Measurements from ENCODE around the gene NRN1L.
A peak's percentile ranks its signal among the peaks of the same experiment; 100 is the strongest.

NRN1L gene

DNA sequence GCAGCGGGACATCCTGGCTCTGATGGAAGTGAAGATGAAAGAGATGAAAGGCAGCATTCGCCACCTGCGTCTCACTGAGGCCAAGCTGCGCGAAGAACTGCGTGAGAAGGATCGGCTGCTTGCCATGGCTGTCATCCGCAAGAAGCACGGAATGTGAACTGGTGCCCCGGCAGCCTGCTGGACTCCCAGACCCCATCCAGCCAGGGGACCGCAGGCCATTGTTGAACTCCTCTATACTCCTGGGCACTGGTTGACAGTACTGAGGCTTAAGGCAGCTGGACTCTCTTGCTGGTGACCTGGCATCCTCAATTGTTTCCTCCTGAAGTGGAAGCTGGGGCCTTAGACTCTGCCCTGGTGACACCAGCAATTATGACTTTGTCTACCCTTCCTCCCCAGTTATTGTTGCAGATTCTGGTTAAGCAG is 41.3 kb upstream of the NRN1L start:
- TF ChIP-seq, protein P1, sequence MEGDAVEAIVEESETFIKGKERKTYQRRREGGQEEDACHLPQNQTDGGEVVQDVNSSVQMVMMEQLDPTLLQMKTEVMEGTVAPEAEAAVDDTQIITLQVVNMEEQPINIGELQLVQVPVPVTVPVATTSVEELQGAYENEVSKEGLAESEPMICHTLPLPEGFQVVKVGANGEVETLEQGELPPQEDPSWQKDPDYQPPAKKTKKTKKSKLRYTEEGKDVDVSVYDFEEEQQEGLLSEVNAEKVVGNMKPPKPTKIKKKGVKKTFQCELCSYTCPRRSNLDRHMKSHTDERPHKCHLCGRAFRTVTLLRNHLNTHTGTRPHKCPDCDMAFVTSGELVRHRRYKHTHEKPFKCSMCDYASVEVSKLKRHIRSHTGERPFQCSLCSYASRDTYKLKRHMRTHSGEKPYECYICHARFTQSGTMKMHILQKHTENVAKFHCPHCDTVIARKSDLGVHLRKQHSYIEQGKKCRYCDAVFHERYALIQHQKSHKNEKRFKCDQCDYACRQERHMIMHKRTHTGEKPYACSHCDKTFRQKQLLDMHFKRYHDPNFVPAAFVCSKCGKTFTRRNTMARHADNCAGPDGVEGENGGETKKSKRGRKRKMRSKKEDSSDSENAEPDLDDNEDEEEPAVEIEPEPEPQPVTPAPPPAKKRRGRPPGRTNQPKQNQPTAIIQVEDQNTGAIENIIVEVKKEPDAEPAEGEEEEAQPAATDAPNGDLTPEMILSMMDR (IDR thresholded peaks at IDR 0.05; ENCODE audit: unreplicated experiment in 3 of 3) = no peak
- H3K4me1 Mint-ChIP-seq = peaks cover 48% of the 10 kb centered on the region
- no peaks in the 10 kb centered on the region for H3K9me3 Mint-ChIP-seq
- peak overlapping the region; percentile 95 to 97 (median 96) for H3K4me3 Mint-ChIP-seq
- peaks cover 4% of the 10 kb centered on the region for H3K27me3 Mint-ChIP-seq (ENCODE audit: low read depth)
- H3K36me3 Mint-ChIP-seq (ENCODE audit: low read depth) = no peaks in the 10 kb centered on the region
- H3K27ac Mint-ChIP-seq = peak overlapping the region; percentile 96 to 99 (median 97)

DNA sequence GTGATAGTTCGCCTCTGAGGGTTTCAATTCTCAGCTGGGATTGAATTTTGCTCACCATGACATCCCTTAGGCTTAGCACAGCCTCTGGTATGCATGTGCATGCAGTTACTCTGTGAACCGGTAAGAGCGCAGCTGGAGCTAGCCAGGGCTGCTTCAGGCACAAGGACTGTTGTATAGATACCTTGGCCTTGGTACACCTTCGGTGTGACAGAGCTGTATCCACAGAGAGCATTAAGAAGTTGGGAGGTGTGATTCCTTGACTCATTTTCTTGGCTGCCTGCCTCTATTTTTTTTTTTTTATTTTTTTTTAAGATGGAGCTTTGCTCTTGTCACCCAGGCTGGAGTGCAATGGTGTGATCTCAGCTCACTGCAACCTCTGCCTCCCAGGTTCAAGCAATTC is 40.2 kb upstream of the NRN1L start:
- H3K27me3 Mint-ChIP-seq (ENCODE audit: low read depth) = peaks cover 4% of the 10 kb centered on the region
- H3K9me3 Mint-ChIP-seq = no peaks in the 10 kb centered on the region
- H3K36me3 Mint-ChIP-seq (ENCODE audit: low read depth) = peaks cover 4% of the 10 kb centered on the region
- TF ChIP-seq, protein P1 (IDR thresholded peaks at IDR 0.05; ENCODE audit: unreplicated experiment in 3 of 3) = peak in 1 of 3 experiments; percentile 9
- H3K4me1 Mint-ChIP-seq = peaks cover 51% of the 10 kb centered on the region
- peak overlapping the region; percentile 90 to 96 (median 96) for H3K27ac Mint-ChIP-seq
- peak overlapping the region; percentile 95 to 97 (median 96) for H3K4me3 Mint-ChIP-seq

DNA sequence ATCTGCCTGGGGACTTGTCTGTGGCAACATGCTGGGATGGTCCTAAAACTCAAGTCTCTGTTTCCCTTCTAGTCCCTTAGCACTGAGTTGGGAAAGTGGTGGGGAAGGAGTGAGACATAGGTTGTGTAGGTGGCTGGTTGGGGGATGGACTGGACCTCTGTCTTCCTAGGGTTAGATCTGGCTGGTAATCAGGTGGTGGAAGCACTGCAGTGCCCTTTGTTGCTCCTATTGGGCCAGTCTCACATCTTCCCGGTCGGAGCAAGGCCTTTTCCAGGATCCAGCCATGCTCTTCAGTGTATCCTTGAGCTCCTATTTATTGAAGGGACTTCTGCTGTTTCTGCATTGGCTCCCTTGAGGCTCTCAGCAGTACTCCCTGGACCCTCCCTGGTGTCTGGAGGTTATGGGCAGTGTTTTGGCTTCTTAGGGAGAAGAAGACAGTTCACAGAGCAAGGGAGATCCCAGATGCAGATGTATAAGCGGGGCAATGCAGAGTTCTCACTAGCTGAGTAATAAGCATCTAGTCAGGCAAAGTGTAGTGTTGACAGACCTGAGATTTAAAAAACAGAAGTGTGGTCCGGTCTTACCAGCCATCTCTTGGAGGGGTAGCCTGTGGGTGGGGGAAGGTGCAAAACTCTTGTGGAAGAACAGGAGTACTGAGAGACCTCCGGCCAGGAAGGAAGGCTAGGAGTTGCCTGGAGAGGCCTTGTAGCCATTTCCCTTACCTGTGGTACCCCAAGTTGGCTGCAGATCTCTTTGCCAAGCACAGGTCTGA is 39.2 kb upstream of the NRN1L start:
- Mint-ChIP-seq H3K27ac (peak overlapping the region; percentile 96 to 98 (median 98)), H3K4me3 (peak overlapping the region; percentile 89 to 97 (median 90)), H3K9me3 (no peaks in the 10 kb centered on the region), H3K4me1 (peaks cover 51% of the 10 kb centered on the region), H3K27me3 (ENCODE audit: low read depth) (peaks cover 4% of the 10 kb centered on the region), H3K36me3 (ENCODE audit: low read depth) (peaks cover 4% of the 10 kb centered on the region)
- TF ChIP-seq, protein P1 (IDR thresholded peaks at IDR 0.05; ENCODE audit: unreplicated experiment in 3 of 3) = no peak

DNA sequence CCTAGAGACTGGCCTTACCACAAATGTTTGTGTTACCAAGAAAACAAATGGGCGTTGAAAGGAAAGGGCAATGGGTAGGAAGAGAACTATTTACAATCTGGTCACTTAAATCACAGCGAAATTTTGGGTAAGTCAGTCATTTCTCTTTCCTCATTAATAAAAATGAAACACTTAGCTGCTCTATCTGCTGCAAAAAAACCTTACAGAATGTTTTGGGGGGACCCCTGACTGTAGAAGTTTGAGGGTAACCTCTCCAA is 38.7 kb upstream of the NRN1L start:
- H3K9me3 Mint-ChIP-seq = no peaks in the 10 kb centered on the region
- H3K36me3 Mint-ChIP-seq (ENCODE audit: low read depth) = peaks cover 4% of the 10 kb centered on the region
- peak overlapping the region; percentile 96 to 98 (median 98) for H3K27ac Mint-ChIP-seq
- peaks cover 4% of the 10 kb centered on the region for H3K27me3 Mint-ChIP-seq (ENCODE audit: low read depth)
- TF ChIP-seq, protein P1 (IDR thresholded peaks at IDR 0.05; ENCODE audit: unreplicated experiment in 3 of 3) = no peak
- H3K4me1 Mint-ChIP-seq = peaks cover 51% of the 10 kb centered on the region
- H3K4me3 Mint-ChIP-seq = peak overlapping the region; percentile 89 to 97 (median 90)

DNA sequence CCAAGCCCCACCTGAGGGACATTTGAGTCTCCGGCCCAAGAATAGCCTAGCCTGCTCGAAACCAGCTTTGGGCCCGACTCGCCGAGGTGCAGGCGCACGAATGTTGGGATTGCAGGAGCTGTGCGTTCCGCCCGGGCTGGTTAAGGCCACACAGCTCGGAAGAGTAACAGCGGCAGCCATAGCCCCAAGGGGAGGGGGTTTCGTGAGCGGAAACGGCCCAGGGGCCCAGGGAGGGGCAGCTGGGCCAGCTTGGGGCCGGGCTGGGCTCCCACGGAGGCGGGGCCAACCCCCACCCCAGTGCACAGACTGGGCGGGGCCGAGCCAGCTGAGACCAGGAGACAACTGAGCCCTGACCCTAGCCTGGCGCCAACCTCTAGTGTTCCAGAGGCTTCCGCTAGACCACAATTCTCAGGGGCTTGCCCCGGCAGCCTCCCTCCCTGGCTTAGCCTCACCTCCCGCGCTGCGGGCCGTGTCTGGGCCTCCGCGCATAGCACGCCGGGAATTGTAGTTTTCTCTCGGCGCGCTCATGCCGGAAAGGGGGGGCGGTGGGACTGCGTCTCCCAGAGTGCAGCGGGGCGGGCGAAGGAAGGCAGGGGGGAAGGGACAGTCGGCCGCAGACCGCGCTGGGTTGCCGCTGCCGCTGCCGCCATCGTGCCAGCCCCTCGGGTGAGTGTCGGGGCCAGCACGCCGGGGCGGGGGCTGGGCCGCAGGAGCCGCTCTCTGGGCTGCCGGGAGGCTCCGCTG is 38.2 kb upstream of the NRN1L start, which contains the start of gene NUTF2:
NUTF2 (plus strand) TSS at position 614 of the 744 bp plus-strand sequence. CDS start 18,198 bp downstream, outside the sequence.
- Mint-ChIP-seq H3K27ac (peak within 1 kb of the TSS; percentile 96 to 98 (median 98)), H3K27me3 (ENCODE audit: low read depth) (peaks cover 4% of the 10 kb centered on the region), H3K9me3 (no peaks in the 10 kb centered on the region), H3K4me3 (peak within 1 kb of the TSS; percentile 93 to 98 (median 95)), H3K36me3 (ENCODE audit: low read depth) (peaks cover 4% of the 10 kb centered on the region), H3K4me1 (peaks cover 50% of the 10 kb centered on the region)
- TF ChIP-seq, protein P1 (IDR thresholded peaks at IDR 0.05; ENCODE audit: unreplicated experiment in 3 of 3) = no peak
